ENCODE results near the gene AKR1B1. TPM values are rescaled to one million over a fixed set of nuclear protein-coding genes. Genes with fewer than 3 reads are reported as not detected.

The AKR1B1 gene
- total RNA-seq, 1 donor from 2014 or later = 102 TPM

GRCh38 chr7:134464496-134464895, 5.6 kb upstream of the AKR1B1 start:
- intact Hi-C loops (cut with micrococcal nuclease) = no loop called here
- Mint-ChIP-seq H3K36me3 (ENCODE audit: low read depth) (peaks cover 5% of the 10 kb centered on the region), H3K4me1 (ENCODE audit: low read depth) (peaks cover 8% of the 10 kb centered on the region), H3K27ac (no peak overlapping the region), H3K27me3 (ENCODE audit: low read depth) (no peaks in the 10 kb centered on the region), H3K4me3 (ENCODE audit: low read depth) (no peak overlapping the region), H3K9me3 (peaks cover 21% of the 10 kb centered on the region)
- no peak for DNase-seq (ENCODE audit: low spot score)

- DNase-seq (ENCODE audit: low spot score) = no peak
- Mint-ChIP-seq H3K27ac (no peak overlapping the region), H3K4me1 (ENCODE audit: low read depth) (peaks cover 12% of the 10 kb centered on the region), H3K36me3 (ENCODE audit: low read depth) (peaks cover 5% of the 10 kb centered on the region), H3K4me3 (ENCODE audit: low read depth) (no peak overlapping the region), H3K9me3 (peaks cover 21% of the 10 kb centered on the region), H3K27me3 (ENCODE audit: low read depth) (no peaks in the 10 kb centered on the region)
- intact Hi-C loops (cut with micrococcal nuclease) = no loop called here
These were observed 4.9 kb upstream of the AKR1B1 start for GRCh38 chr7:134463751-134464150.

GRCh38 chr7:134462337-134462925, 3.5 kb upstream of the AKR1B1 start:
- no peaks in the 10 kb centered on the region for H3K27me3 Mint-ChIP-seq (ENCODE audit: low read depth)
- no peak overlapping the region for H3K4me3 Mint-ChIP-seq (ENCODE audit: low read depth)
- intact Hi-C loops (cut with micrococcal nuclease) = no loop called here
- H3K36me3 Mint-ChIP-seq (ENCODE audit: low read depth) = peaks cover 6% of the 10 kb centered on the region
- peaks cover 18% of the 10 kb centered on the region for H3K4me1 Mint-ChIP-seq (ENCODE audit: low read depth)
- DNase-seq (ENCODE audit: low spot score) = no peak
- no peak overlapping the region for H3K27ac Mint-ChIP-seq
- H3K9me3 Mint-ChIP-seq = peaks cover 21% of the 10 kb centered on the region

- Mint-ChIP-seq H3K4me1 (ENCODE audit: low read depth) (peaks cover 19% of the 10 kb centered on the region), H3K36me3 (ENCODE audit: low read depth) (peaks cover 12% of the 10 kb centered on the region), H3K27ac (no peak overlapping the region), H3K4me3 (ENCODE audit: low read depth) (no peak overlapping the region), H3K27me3 (ENCODE audit: low read depth) (no peaks in the 10 kb centered on the region), H3K9me3 (peaks cover 21% of the 10 kb centered on the region)
- intact Hi-C loops (cut with micrococcal nuclease) = no loop called here
- no peak for DNase-seq (ENCODE audit: low spot score)
These were observed 3.0 kb upstream of the AKR1B1 start for GRCh38 chr7:134461916-134462315.

GRCh38 chr7:134459981-134460380, 1.1 kb upstream of the AKR1B1 start:
- H3K27ac Mint-ChIP-seq = no peak overlapping the region
- H3K4me1 Mint-ChIP-seq (ENCODE audit: low read depth) = peaks cover 22% of the 10 kb centered on the region

GRCh38 chr7:134458341-134458805, 527 bp downstream of the AKR1B1 start:
- no peak overlapping the region for H3K27ac Mint-ChIP-seq
- H3K27me3 Mint-ChIP-seq (ENCODE audit: low read depth) = no peaks in the 10 kb centered on the region
- peaks cover 24% of the 10 kb centered on the region for H3K36me3 Mint-ChIP-seq (ENCODE audit: low read depth)
- intact Hi-C loops (cut with micrococcal nuclease) = loop anchor here (2.0 to 10.0 kb wide), 4 partner anchors 188 to 1516 kb away; partner anchors contain the start of genes BPGM, MTPN and STMP1
- H3K4me3 Mint-ChIP-seq (ENCODE audit: low read depth) = peak overlapping the region; percentile 82
- no peaks in the 10 kb centered on the region for H3K9me3 Mint-ChIP-seq
- peaks cover 37% of the 10 kb centered on the region for H3K4me1 Mint-ChIP-seq (ENCODE audit: low read depth)
- peak; percentile 39 for DNase-seq (ENCODE audit: low spot score)

More at GRCh38 chr7:134459981-134460380, 1.1 kb upstream of the AKR1B1 start:
- DNase-seq (ENCODE audit: low spot score) = no peak
- H3K36me3 Mint-ChIP-seq (ENCODE audit: low read depth) = peaks cover 19% of the 10 kb centered on the region
- H3K27me3 Mint-ChIP-seq (ENCODE audit: low read depth) = no peaks in the 10 kb centered on the region
- intact Hi-C loops (cut with micrococcal nuclease) = loop anchor here (1.0 to 10.0 kb wide), 6 partner anchors 28 to 1515 kb away; partner anchors contain the start of genes BPGM, MTPN and STMP1
- peaks cover 10% of the 10 kb centered on the region for H3K9me3 Mint-ChIP-seq
- H3K4me3 Mint-ChIP-seq (ENCODE audit: low read depth) = peak overlapping the region; percentile 7

- H3K27ac Mint-ChIP-seq = no peak overlapping the region
- intact Hi-C loops (cut with micrococcal nuclease) = loop anchor here (10.0 kb wide), 3 partner anchors 962 to 1518 kb away; partner anchors contain the start of genes MTPN and STMP1
- DNase-seq (ENCODE audit: low spot score) = no peak
- peaks cover 37% of the 10 kb centered on the region for H3K4me1 Mint-ChIP-seq (ENCODE audit: low read depth)
- H3K27me3 Mint-ChIP-seq (ENCODE audit: low read depth) = no peaks in the 10 kb centered on the region
- peak overlapping the region; percentile 82 for H3K4me3 Mint-ChIP-seq (ENCODE audit: low read depth)
- no peaks in the 10 kb centered on the region for H3K9me3 Mint-ChIP-seq
- peaks cover 24% of the 10 kb centered on the region for H3K36me3 Mint-ChIP-seq (ENCODE audit: low read depth)
These were observed 1.7 kb downstream of the AKR1B1 start for GRCh38 chr7:134457210-134457609.

GRCh38 chr7:134454277-134454676, 4.6 kb downstream of the AKR1B1 start:
- intact Hi-C loops (cut with micrococcal nuclease) = loop anchor here (10.0 kb wide), 3 partner anchors 959 to 1521 kb away; partner anchors contain the start of genes MTPN and STMP1
- Mint-ChIP-seq H3K9me3 (no peaks in the 10 kb centered on the region), H3K4me1 (ENCODE audit: low read depth) (peaks cover 27% of the 10 kb centered on the region), H3K27ac (peak overlapping the region; percentile 2), H3K4me3 (ENCODE audit: low read depth) (peak overlapping the region; percentile 37), H3K36me3 (ENCODE audit: low read depth) (peaks cover 31% of the 10 kb centered on the region), H3K27me3 (ENCODE audit: low read depth) (no peaks in the 10 kb centered on the region)
- no peak for DNase-seq (ENCODE audit: low spot score)

- Mint-ChIP-seq H3K27me3 (ENCODE audit: low read depth) (no peaks in the 10 kb centered on the region), H3K9me3 (no peaks in the 10 kb centered on the region), H3K36me3 (ENCODE audit: low read depth) (peaks cover 38% of the 10 kb centered on the region), H3K4me1 (ENCODE audit: low read depth) (peaks cover 25% of the 10 kb centered on the region), H3K27ac (no peak overlapping the region), H3K4me3 (ENCODE audit: low read depth) (no peak overlapping the region)
- intact Hi-C loops (cut with micrococcal nuclease) = loop anchor here (10.0 kb wide), 3 partner anchors 959 to 1521 kb away; partner anchors contain the start of genes MTPN and STMP1
- no peak for DNase-seq (ENCODE audit: low spot score)
These were observed 5.4 kb downstream of the AKR1B1 start for GRCh38 chr7:134453518-134453917.

- peaks cover 23% of the 10 kb centered on the region for H3K4me1 Mint-ChIP-seq (ENCODE audit: low read depth)
- no peaks in the 10 kb centered on the region for H3K9me3 Mint-ChIP-seq
- H3K36me3 Mint-ChIP-seq (ENCODE audit: low read depth) = peaks cover 43% of the 10 kb centered on the region
- H3K27ac Mint-ChIP-seq = no peak overlapping the region
- no peak overlapping the region for H3K4me3 Mint-ChIP-seq (ENCODE audit: low read depth)
- DNase-seq (ENCODE audit: low spot score) = no peak
- H3K27me3 Mint-ChIP-seq (ENCODE audit: low read depth) = no peaks in the 10 kb centered on the region
- intact Hi-C loops (cut with micrococcal nuclease) = loop anchor here (10.0 kb wide), 3 partner anchors 958 to 1522 kb away; partner anchors contain the start of genes MTPN and STMP1
These were observed 5.9 kb downstream of the AKR1B1 start for GRCh38 chr7:134452991-134453473.

GRCh38 chr7:134452419-134452838, 6.5 kb downstream of the AKR1B1 start:
- peaks cover 19% of the 10 kb centered on the region for H3K4me1 Mint-ChIP-seq (ENCODE audit: low read depth)
- no peaks in the 10 kb centered on the region for H3K27me3 Mint-ChIP-seq (ENCODE audit: low read depth)
- DNase-seq (ENCODE audit: low spot score) = no peak
- no peak overlapping the region for H3K27ac Mint-ChIP-seq
- no peaks in the 10 kb centered on the region for H3K9me3 Mint-ChIP-seq
- no peak overlapping the region for H3K4me3 Mint-ChIP-seq (ENCODE audit: low read depth)
- intact Hi-C loops (cut with micrococcal nuclease) = loop anchor here (10.0 kb wide), 3 partner anchors 958 to 1522 kb away; partner anchors contain the start of genes MTPN and STMP1
- H3K36me3 Mint-ChIP-seq (ENCODE audit: low read depth) = peaks cover 47% of the 10 kb centered on the region

GRCh38 chr7:134451656-134452055, 7.2 kb downstream of the AKR1B1 start:
- Mint-ChIP-seq H3K27me3 (ENCODE audit: low read depth) (no peaks in the 10 kb centered on the region), H3K4me3 (ENCODE audit: low read depth) (no peak overlapping the region), H3K36me3 (ENCODE audit: low read depth) (peaks cover 46% of the 10 kb centered on the region), H3K4me1 (ENCODE audit: low read depth) (peaks cover 18% of the 10 kb centered on the region), H3K9me3 (no peaks in the 10 kb centered on the region), H3K27ac (no peak overlapping the region)
- intact Hi-C loops (cut with micrococcal nuclease) = loop anchor here (10.0 kb wide), 3 partner anchors 957 to 1523 kb away; partner anchors contain the start of genes MTPN and STMP1
- DNase-seq (ENCODE audit: low spot score) = no peak
